Transverse colon (tissue), 4 donors: ENCODE results near the gene PPP1R9B. TPM values are rescaled to one million over a fixed set of nuclear protein-coding genes. Genes with fewer than 3 reads are reported as not detected.

Source experiments
- DNase-seq: peaks from one replicate; pipeline ENCODE4 v3.0.0-alpha.2; 2019
- H3K27ac ChIP-seq, 4 donors: fragments of 200-600 bp; sonication (generic); 2 replicates each; pipeline ENCODE4 v1.5.1; 2016 to 2018; ENCODE audit warnings: inconsistent platforms in 4 of 4
- H3K27me3 ChIP-seq: fragments of 200-600 bp; sonication (generic); 2 replicates; pipeline ENCODE4 v1.5.1; 2017; ENCODE audit warnings: inconsistent platforms
- H3K36me3 ChIP-seq, 4 donors: fragments of 200-600 bp; sonication (generic); 2 replicates each; pipeline ENCODE4 v1.5.1; 2017 to 2019; ENCODE audit warnings: inconsistent platforms in 4 of 4
- H3K4me1 ChIP-seq, 4 donors: fragments of 200-600 bp; sonication (generic); 2 replicates each; pipeline ENCODE4 v1.5.1; 2017 to 2020; ENCODE audit warnings: inconsistent platforms in 4 of 4
- H3K4me3 ChIP-seq, 4 donors: fragments of 200-600 bp; sonication (generic); 1 replicate in 1 of 4; 2 replicates in 3 of 4; pipeline versions ENCODE4 v1.5.1 to v1.6.1; 2017 to 2019; ENCODE audit warnings: inconsistent platforms in 4 of 4
- H3K9me3 ChIP-seq, 2 donors: fragments of 200-600 bp; sonication (generic); 2 replicates each; pipeline ENCODE4 v1.5.1; 2017 to 2019; ENCODE audit warnings: inconsistent platforms in 2 of 2
- EP300 ChIP-seq: sonication (generic); formaldehyde crosslinking; IDR thresholded peaks from one replicate; pipeline ENCODE4 v1.6.1; 2017; ENCODE audit warnings: antibody characterized with exemption, low read depth
- POLR2A ChIP-seq: fragments of 450-650 bp; IDR thresholded peaks from one replicate; pipeline ENCODE4 v1.6.1; 2016; ENCODE audit warnings: antibody characterized with exemption, mild to moderate bottlenecking, moderate library complexity
- POLR2AphosphoS5 ChIP-seq, 3 donors: sonication (generic); formaldehyde crosslinking; IDR thresholded peaks; one replicate each; pipeline ENCODE4 v1.6.1; 2016; ENCODE audit warnings: antibody characterized with exemption in 3 of 3
- WGBS, 2 donors: methylation state at CpG; one replicate each; pipeline ENCODE4 v1.1.5; 2018; ENCODE audit warnings: low coverage in 1 of 2; 5-methylcytosine and 5-hydroxymethylcytosine counted together
- in situ Hi-C, 4 donors: fragments of 200-750 bp; cut with MboI; loops; one replicate each; pipeline versions ENCODE4 v1.15.0 to v1.15.1; 2017; ENCODE audit warnings: low sequenced_read_pairs in 3 of 4, low pct_ligation_motif_present in 1 of 4, low pct_unique_long_range_greater_than_20kb in 1 of 4
- intact Hi-C: fragments of 100-400 bp; cut with DNase I; formaldehyde crosslinking; loops from one replicate; pipeline ENCODE4 v1.15.1; 2023; ENCODE audit warnings: low total_unique reads
- total RNA-seq, 4 donors: library from RNA; depleted of rRNA; stranded (reverse); fragments of >200 nt; gene quantifications; one replicate each; pipeline ENCODE4 v1.1.0, GENCODE V29; 2016
- TF ChIP-seq, protein P1 (sequence below), 5 experiments: fragments of 200-600 bp in 3 of 5; fragments of 450-650 bp in 2 of 5; sonication (generic) in 3 of 5; IDR thresholded peaks; 1 replicate in 2 of 5; 2 replicates in 3 of 5; pipeline ENCODE4 v1.5.1; 2016 to 2017; ENCODE audit warnings: antibody characterized with exemption in 5 of 5, inconsistent platforms in 3 of 5, mild to moderate bottlenecking in 2 of 5, moderate library complexity in 1 of 5

The PPP1R9B gene
- total RNA-seq, 4 donors from 2014 or later, result 19.0 to 29.9 (median 27.7) TPM

DNA sequence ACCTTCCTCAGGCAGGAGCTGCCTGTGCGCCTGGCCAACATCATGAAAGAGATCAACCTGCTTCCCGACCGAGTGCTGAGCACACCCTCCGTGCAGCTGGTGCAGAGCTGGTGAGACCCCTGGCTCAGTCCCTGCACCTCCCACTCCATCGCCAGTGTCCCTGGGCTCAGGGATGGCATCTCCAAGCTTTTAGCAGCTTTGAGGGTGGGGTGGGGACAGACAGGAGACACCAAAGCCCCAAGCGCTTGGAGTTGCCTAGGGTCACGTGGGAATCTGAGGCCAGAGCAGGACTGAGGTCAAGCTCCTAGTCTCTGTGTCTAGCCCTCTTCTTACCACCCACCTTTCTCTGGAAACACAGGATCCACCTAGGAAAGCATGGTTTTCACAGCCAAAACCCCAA is 53.0 kb downstream of the PPP1R9B start:
- Histone ChIP-seq H3K27ac (peak overlapping the region in 3 of 4 donors; percentile 3 to 94 (median 4)), H3K36me3 (no peaks in the 10 kb centered on the region), H3K4me1 (peaks cover 38 to 70% (median 57%) of the 10 kb centered on the region in 4 donors), H3K4me3 (no peak overlapping the region), H3K27me3 (no peaks in the 10 kb centered on the region), H3K9me3 (no peaks in the 10 kb centered on the region)
- TF ChIP-seq POLR2AphosphoS5 (IDR thresholded peaks at IDR 0.05), result no peak
- TF ChIP-seq, protein P1, sequence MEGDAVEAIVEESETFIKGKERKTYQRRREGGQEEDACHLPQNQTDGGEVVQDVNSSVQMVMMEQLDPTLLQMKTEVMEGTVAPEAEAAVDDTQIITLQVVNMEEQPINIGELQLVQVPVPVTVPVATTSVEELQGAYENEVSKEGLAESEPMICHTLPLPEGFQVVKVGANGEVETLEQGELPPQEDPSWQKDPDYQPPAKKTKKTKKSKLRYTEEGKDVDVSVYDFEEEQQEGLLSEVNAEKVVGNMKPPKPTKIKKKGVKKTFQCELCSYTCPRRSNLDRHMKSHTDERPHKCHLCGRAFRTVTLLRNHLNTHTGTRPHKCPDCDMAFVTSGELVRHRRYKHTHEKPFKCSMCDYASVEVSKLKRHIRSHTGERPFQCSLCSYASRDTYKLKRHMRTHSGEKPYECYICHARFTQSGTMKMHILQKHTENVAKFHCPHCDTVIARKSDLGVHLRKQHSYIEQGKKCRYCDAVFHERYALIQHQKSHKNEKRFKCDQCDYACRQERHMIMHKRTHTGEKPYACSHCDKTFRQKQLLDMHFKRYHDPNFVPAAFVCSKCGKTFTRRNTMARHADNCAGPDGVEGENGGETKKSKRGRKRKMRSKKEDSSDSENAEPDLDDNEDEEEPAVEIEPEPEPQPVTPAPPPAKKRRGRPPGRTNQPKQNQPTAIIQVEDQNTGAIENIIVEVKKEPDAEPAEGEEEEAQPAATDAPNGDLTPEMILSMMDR (IDR thresholded peaks at IDR 0.05), result no peak
- no peak for TF ChIP-seq EP300
- TF ChIP-seq POLR2A, result no peak
- in situ Hi-C loops, result no loop called here
- DNase-seq, result no peak
- WGBS, 2 donors, result 77% methylated on average over 7 of the region's 7 CpGs; no CpG with 5 or more reads in 1 of the 2 donors
- intact Hi-C loops, result loop anchor here (10.0 kb wide), 1 partner anchor 197 kb away; no protein-coding TSS in a partner anchor

DNA sequence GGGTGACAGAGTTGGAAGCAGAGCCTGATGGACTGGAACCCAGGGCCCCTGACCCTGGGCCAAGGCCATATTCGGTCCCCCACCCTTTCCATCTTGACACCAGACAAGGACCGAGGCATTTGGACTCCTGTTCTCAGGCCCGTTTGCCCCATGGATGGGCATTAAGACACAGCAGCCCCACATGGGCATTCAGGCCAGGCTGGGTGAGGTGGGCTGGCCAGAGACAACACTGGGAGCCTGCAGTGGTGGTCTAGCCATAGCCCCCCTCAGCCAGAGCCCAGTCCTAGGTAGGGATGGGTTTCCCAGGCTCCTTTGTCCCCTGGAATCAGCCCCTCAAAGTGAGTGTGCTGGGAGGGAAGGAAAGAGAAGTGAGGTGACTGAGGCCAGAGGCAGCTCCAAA is 53.7 kb downstream of the PPP1R9B start:
- peak overlapping the region in 2 of 4 donors; percentile 78 to 95 for H3K4me3 ChIP-seq
- H3K27ac ChIP-seq, result peak overlapping the region; percentile 88 to 94 (median 92)
- no peaks in the 10 kb centered on the region for H3K9me3 ChIP-seq
- DNase-seq, result no peak
- in situ Hi-C loops (no loop called here), intact Hi-C loops (loop anchor here (10.0 kb wide), 1 partner anchor 198 kb away; no protein-coding TSS in a partner anchor)
- 56% methylated on average over 3 of the region's 3 CpGs; no CpG with 5 or more reads in 1 of the 2 donors for WGBS, 2 donors
- TF ChIP-seq POLR2AphosphoS5 (IDR thresholded peaks at IDR 0.05) (no peak), POLR2A (no peak), EP300 (no peak)
- TF ChIP-seq, protein P1 (IDR thresholded peaks at IDR 0.05), result no peak
- no peaks in the 10 kb centered on the region for H3K36me3 ChIP-seq
- no peaks in the 10 kb centered on the region for H3K27me3 ChIP-seq
- peaks cover 31 to 63% (median 50%) of the 10 kb centered on the region in 4 donors for H3K4me1 ChIP-seq

DNA sequence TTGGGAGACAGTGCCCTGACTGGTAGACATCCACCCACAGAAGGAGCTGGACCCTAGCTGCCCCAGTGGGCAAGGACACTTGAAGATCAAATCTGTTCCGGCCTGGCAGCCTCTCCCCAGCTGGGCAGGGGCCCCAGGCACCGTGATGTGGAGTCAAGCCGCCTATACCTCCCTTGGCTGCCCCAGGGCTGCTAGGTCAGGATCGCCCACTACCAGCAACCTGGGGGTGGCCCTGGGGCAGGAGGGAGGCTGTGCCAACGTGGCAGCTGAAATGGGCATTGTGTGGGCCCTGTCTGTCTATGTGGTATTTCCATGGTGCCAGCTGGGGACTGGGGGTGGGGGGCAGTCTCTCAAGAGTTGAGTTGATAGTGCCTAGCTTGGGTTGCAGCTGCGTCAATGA is 54.4 kb downstream of the PPP1R9B start:
- H3K36me3 ChIP-seq, result no peaks in the 10 kb centered on the region

DNA sequence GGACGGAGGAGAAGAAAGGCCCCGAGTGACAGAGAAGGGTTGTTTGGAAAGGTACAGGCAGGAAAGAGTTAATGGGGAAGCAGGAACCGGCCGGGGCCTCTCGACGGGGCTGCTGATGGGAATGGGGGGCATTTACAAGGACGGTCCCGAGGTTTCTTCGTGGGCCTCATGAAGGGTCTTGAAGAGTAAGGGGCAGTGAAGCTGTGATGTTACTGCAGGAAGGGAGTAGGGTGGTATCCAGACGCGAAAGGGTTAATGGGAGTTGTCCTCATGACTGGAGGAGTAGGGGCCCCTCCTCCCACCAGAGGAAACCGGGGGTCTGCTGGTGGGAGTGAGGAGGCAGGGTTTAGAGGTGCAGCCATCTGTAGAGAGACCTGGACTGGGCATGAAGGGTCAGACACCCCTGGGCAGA is 54.8 kb downstream of the PPP1R9B start:
- TF ChIP-seq EP300 (no peak), POLR2A (no peak), POLR2AphosphoS5 (IDR thresholded peaks at IDR 0.05) (no peak)
- TF ChIP-seq, protein P1 (IDR thresholded peaks at IDR 0.05), result no peak
- no peak for DNase-seq
- H3K9me3 ChIP-seq, result no peaks in the 10 kb centered on the region
- H3K27ac ChIP-seq, result peak overlapping the region; percentile 88 to 94 (median 92)
- in situ Hi-C loops (no loop called here), intact Hi-C loops (loop anchor here (10.0 kb wide), 1 partner anchor 199 kb away; no protein-coding TSS in a partner anchor)
- peak overlapping the region; percentile 78 to 95 (median 84) for H3K4me3 ChIP-seq
- H3K4me1 ChIP-seq, result peaks cover 29 to 52% (median 39%) of the 10 kb centered on the region in 4 donors
- no peaks in the 10 kb centered on the region for H3K36me3 ChIP-seq
- 0% methylated on average over 7 to 12 of the region's 12 CpGs for WGBS, 2 donors
- H3K27me3 ChIP-seq, result no peaks in the 10 kb centered on the region

More for the DNA sequence above, 54.4 kb downstream of the PPP1R9B start:
- WGBS, 2 donors, result 33% methylated on average over 1 of the region's 6 CpGs; no CpG with 5 or more reads in 1 of the 2 donors
- DNase-seq, result no peak
- TF ChIP-seq, protein P1 (IDR thresholded peaks at IDR 0.05), result no peak
- TF ChIP-seq POLR2AphosphoS5 (IDR thresholded peaks at IDR 0.05) (no peak), EP300 (no peak), POLR2A (no peak)
- Histone ChIP-seq H3K4me3 (peak overlapping the region; percentile 78 to 95 (median 84)), H3K9me3 (no peaks in the 10 kb centered on the region), H3K27me3 (no peaks in the 10 kb centered on the region), H3K27ac (peak overlapping the region; percentile 88 to 94 (median 92)), H3K4me1 (peaks cover 29 to 57% (median 44%) of the 10 kb centered on the region in 4 donors)
- intact Hi-C loops, result loop anchor here (10.0 kb wide), 1 partner anchor 199 kb away; no protein-coding TSS in a partner anchor
- in situ Hi-C loops, result no loop called here
